Endothelial cell of umbilical vein (primary cell): ENCODE measurements around the gene DACT1.

Experiments used
- EZH2 ChIP-seq: IDR thresholded peaks from 2 replicates; pipeline ENCODE4 v1.6.1; 2012; ENCODE audit warnings: borderline replicate concordance, low read depth, mild to moderate bottlenecking, moderate library complexity, low read length, inconsistent platforms; ENCODE audit not compliant: severe bottlenecking
- FOS ChIP-seq: IDR thresholded peaks from 2 replicates; pipeline ENCODE4 v1.6.1; 2011; ENCODE audit warnings: mild to moderate bottlenecking, low read length, moderate library complexity, borderline replicate concordance; ENCODE audit not compliant: insufficient read depth
- JUN ChIP-seq: IDR thresholded peaks from 2 replicates; pipeline ENCODE4 v1.6.1; 2011; ENCODE audit warnings: borderline replicate concordance, low read depth; ENCODE audit not compliant: insufficient read length, insufficient read depth
- MAX ChIP-seq: IDR thresholded peaks from 2 replicates; pipeline ENCODE4 v1.6.1; 2011; ENCODE audit not compliant: insufficient read depth, insufficient read length
- MYC ChIP-seq: IDR thresholded peaks from one replicate; pipeline ENCODE4 v1.6.1; 2011; ENCODE audit warnings: mild to moderate bottlenecking, low read depth, low read length
- POLR2A ChIP-seq: IDR thresholded peaks from 2 replicates; pipeline ENCODE4 v1.6.1; 2012; ENCODE audit warnings: low read depth, mild to moderate bottlenecking, control low read depth, low read length
- POLR2AphosphoS5 ChIP-seq: IDR thresholded peaks from 2 replicates; pipeline ENCODE4 v1.6.1; 2012; ENCODE audit warnings: low read depth, mild to moderate bottlenecking, control low read depth, low read length, moderate library complexity; ENCODE audit not compliant: insufficient read depth
- TF ChIP-seq, protein P1 (sequence below), 2 donors: IDR thresholded peaks; 1 replicate in 1 of 2; 2 replicates in 1 of 2; pipeline ENCODE4 v1.5.1; 2011; ENCODE audit warnings: low read length in 2 of 2, mild to moderate bottlenecking in 2 of 2, moderate library complexity in 2 of 2, control low read depth in 1 of 2, inconsistent platforms in 1 of 2, low read depth in 1 of 2; ENCODE audit not compliant: insufficient read depth in 1 of 2; ENCODE audit errors: extremely low read depth in 1 of 2

GRCh38 chr14:58677001-58677400 lies 39.2 kb downstream of the DACT1 start:
- TF ChIP-seq, protein P1, sequence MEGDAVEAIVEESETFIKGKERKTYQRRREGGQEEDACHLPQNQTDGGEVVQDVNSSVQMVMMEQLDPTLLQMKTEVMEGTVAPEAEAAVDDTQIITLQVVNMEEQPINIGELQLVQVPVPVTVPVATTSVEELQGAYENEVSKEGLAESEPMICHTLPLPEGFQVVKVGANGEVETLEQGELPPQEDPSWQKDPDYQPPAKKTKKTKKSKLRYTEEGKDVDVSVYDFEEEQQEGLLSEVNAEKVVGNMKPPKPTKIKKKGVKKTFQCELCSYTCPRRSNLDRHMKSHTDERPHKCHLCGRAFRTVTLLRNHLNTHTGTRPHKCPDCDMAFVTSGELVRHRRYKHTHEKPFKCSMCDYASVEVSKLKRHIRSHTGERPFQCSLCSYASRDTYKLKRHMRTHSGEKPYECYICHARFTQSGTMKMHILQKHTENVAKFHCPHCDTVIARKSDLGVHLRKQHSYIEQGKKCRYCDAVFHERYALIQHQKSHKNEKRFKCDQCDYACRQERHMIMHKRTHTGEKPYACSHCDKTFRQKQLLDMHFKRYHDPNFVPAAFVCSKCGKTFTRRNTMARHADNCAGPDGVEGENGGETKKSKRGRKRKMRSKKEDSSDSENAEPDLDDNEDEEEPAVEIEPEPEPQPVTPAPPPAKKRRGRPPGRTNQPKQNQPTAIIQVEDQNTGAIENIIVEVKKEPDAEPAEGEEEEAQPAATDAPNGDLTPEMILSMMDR (IDR thresholded peaks at IDR 0.05; ENCODE audit: extremely low read depth in 1 of 2, insufficient read depth in 1 of 2, low read depth in 1 of 2, low read length in 2 of 2): no peak
- no peak for TF ChIP-seq POLR2A
- TF ChIP-seq POLR2AphosphoS5: no peak
- TF ChIP-seq JUN: no peak
- no peak for TF ChIP-seq FOS
- TF ChIP-seq EZH2: no peak
- TF ChIP-seq MAX: no peak
- no peak for TF ChIP-seq MYC
